Measurements from ENCODE around the gene TBC1D23. TPM values are rescaled to one million over a fixed set of nuclear protein-coding genes. Genes with fewer than 3 reads are reported as not detected.

Gene TBC1D23
- total and polyA plus RNA-seq, 2 of the 13 experiments (the other 11 are each of a cell fraction or from before 2014, with no cell fraction given), result 28.7 to 35.4 TPM

GRCh38 chr3:100260081-100260684 lies 609 bp upstream of the TBC1D23 start (continued):
- TF ChIP-seq ZMAT3 (CRISPR knock-in tag; conservative IDR thresholded peaks at IDR 0.05) (0 out of 2 replicates have a peak, but pooled peaks have one; percentile 10), ZNF382 (CRISPR knock-in tag; IDR thresholded peaks at IDR 0.05; ENCODE audit: borderline replicate concordance) (no peak), ZNF639 (CRISPR knock-in tag; conservative IDR thresholded peaks at IDR 0.05) (0 out of 2 replicates have a peak, but pooled peaks have one; percentile 27), IKZF4 (CRISPR knock-in tag; IDR thresholded peaks at IDR 0.05; ENCODE audit: borderline replicate concordance, low read depth, not compliant biosample characterization) (peak; percentile 33), HMG20A (CRISPR knock-in tag; IDR thresholded peaks at IDR 0.05; ENCODE audit: borderline replicate concordance) (0 out of 2 replicates have a peak, but pooled peaks have one; percentile 1), ESRRA (CRISPR knock-in tag; IDR thresholded peaks at IDR 0.05; ENCODE audit: low read depth) (no peak), ZNF746 (CRISPR knock-in tag; IDR thresholded peaks at IDR 0.05) (0 out of 2 replicates have a peak, but pooled peaks have one; percentile 0), ZFP36L1 (CRISPR knock-in tag; IDR thresholded peaks at IDR 0.05) (no peak), ZBTB2 (CRISPR knock-in tag; IDR thresholded peaks at IDR 0.05; ENCODE audit: low read depth) (no peak), FIP1L1 (IDR thresholded peaks at IDR 0.05; ENCODE audit: borderline replicate concordance, insufficient read depth, low read depth, low read length) (no peak), NR0B2 (CRISPR knock-in tag; IDR thresholded peaks at IDR 0.05) (no peak), ZNF564 (CRISPR knock-in tag; IDR thresholded peaks at IDR 0.05) (0 out of 2 replicates have a peak, but pooled peaks have one; percentile 36), ZNF615 (CRISPR knock-in tag; IDR thresholded peaks at IDR 0.05; ENCODE audit: borderline replicate concordance) (0 out of 2 replicates have a peak, but pooled peaks have one; percentile 39), ZNF503 (CRISPR knock-in tag; IDR thresholded peaks at IDR 0.05) (no peak), KLF16 (CRISPR knock-in tag; IDR thresholded peaks at IDR 0.05) (no peak; a peak in 1 of 4 replicates), MXD4 (CRISPR knock-in tag; IDR thresholded peaks at IDR 0.05) (0 out of 2 replicates have a peak, but pooled peaks have one; percentile 59), ZSCAN29 (CRISPR knock-in tag; conservative IDR thresholded peaks at IDR 0.05) (0 out of 2 replicates have a peak, but pooled peaks have one; percentile 17), CEBPB (IDR thresholded peaks at IDR 0.05; ENCODE audit: borderline replicate concordance, low read depth, low read length) (no peak), BCLAF1 (IDR thresholded peaks at IDR 0.05) (no peak)

Data from HepG2 (cell line).